ENCODE results near the gene SFN. TPM values are rescaled to one million over a fixed set of nuclear protein-coding genes. Genes with fewer than 3 reads are reported as not detected.

The SFN gene
- total and polyA plus RNA-seq, 7 donors: 1.1 to 729 (median 209) TPM; not detected in 2

DNA sequence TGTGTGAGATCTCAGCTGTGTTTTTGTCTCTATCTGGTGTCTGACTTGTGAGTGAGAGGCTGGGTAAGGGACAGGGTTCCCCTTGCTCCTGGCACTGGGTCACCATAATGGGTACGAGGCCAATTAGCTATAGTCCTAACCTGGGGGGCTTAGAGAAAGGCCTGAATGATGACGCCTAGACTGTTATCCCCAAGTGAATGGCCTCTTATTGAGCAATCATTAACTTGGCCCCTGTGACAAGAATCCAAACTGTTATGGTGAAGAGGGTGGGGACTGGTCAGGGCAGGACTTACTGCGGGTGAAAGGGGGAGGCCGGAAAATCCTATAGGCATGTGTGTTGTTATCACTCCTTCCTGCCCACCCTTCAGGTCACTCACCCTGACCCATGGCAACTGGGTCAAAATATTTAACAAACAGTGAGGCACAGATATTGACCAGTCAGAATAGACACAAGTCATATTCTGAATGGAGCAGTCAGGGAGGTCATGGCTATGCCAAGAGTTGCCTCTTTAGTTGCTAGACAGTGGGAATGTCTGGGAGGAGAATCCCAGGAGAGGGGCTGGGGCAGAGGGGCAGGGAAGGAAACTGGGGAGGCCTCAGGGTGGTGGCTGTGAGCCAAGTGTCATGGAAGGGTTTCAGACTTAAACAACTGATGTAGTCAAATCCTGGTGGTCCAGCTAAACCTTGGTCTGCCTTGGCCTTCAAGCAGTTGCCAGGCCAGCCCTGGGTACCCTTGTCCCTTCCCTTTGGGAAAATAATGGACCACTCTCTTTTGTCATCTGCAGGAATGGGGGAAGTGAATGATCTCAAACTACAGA is 47.6 kb downstream of the SFN start:
- intact Hi-C loops (cut with DNase I): no loop called here
- WGBS, 2 donors: 16 to 65% methylated on average over 4 of the region's 4 CpGs

DNA sequence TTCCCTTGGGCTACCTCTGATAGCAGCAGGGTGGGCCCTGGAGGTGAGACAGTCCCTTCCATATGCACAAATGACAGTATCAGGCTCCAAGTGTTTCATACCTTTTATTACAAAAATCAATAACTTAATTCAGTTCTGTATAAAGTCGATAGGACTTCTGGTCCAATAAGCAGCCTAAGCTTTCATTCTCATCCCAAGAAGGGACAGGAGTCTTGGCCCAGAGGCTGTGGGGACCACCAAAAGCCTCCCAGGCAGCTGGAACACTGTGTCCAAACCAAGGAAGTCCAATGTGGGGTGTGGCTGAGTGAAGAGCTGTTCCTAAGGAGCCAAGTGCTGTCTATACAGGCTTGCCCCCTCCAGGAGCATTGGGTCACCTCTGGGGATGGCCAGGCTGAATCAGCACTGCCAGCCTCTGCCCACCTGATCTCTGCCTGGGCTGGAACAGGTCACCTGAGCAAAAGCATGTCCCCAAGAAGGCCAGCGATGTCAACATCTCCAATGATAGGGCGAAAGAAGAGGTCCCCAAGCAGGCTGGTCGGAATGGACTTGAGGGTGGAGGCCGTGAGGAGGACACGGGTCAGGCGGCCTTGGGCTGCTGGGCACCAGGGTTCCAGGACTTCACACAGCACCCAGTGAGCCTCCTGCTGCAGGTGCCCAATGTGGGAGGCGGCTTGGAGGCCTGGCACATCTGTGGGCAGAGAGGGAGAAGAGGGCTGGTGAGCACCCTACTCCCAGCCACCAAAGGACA is 48.6 kb downstream of the SFN start:
- H3K4me1 ChIP-seq: no peaks in the 10 kb centered on the region

More for the DNA sequence above, 47.6 kb downstream of the SFN start:
- TF ChIP-seq CTCF (IDR thresholded peaks at IDR 0.05): no peak
- Histone ChIP-seq H3K36me3 (no peaks in the 10 kb centered on the region), H3K4me3 (no peak overlapping the region), H3K27ac (no peak overlapping the region), H3K9me3 (no peaks in the 10 kb centered on the region), H3K27me3 (no peaks in the 10 kb centered on the region), H3K4me1 (no peaks in the 10 kb centered on the region)
- no peak for DNase-seq

DNA sequence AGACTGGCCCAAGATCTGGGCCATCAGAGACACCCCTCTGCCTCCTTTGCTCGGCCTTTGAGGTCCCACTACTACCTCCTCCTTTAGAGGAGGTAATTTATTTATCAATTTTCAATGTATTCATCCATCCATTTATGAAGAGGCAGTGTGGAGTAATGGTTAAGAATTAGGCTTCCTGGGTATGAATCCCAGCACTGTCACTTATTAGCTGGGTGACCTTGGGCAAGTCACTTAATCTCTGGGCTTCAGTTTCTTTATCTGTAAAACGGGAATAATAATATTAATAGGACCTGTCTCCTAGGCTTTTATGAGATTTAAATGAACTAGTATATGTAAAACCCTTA is 49.2 kb downstream of the SFN start:
- DNase-seq: no peak
- no peaks in the 10 kb centered on the region for H3K36me3 ChIP-seq
- no peak overlapping the region for H3K27ac ChIP-seq
- no peaks in the 10 kb centered on the region for H3K4me1 ChIP-seq
- intact Hi-C loops (cut with DNase I): no loop called here
- H3K9me3 ChIP-seq: no peaks in the 10 kb centered on the region
- no peaks in the 10 kb centered on the region for H3K27me3 ChIP-seq
- TF ChIP-seq EP300 (IDR thresholded peaks at IDR 0.05) (no peak), POLR2AphosphoS5 (IDR thresholded peaks at IDR 0.05) (no peak), CTCF (IDR thresholded peaks at IDR 0.05) (no peak), POLR2A (IDR thresholded peaks at IDR 0.05) (no peak)
- 48 to 69% methylated on average over 2 of the region's 2 CpGs for WGBS, 2 donors
- H3K4me3 ChIP-seq: no peak overlapping the region

More for the DNA sequence above, 48.6 kb downstream of the SFN start:
- H3K27me3 ChIP-seq: no peaks in the 10 kb centered on the region
- DNase-seq: no peak
- no peak overlapping the region for H3K27ac ChIP-seq
- no peaks in the 10 kb centered on the region for H3K9me3 ChIP-seq
- intact Hi-C loops (cut with DNase I): no loop called here
- no peaks in the 10 kb centered on the region for H3K36me3 ChIP-seq
- 90 to 91% methylated on average over 8 of the region's 8 CpGs for WGBS, 2 donors
- TF ChIP-seq POLR2A (IDR thresholded peaks at IDR 0.05) (no peak), POLR2AphosphoS5 (IDR thresholded peaks at IDR 0.05) (no peak), EP300 (IDR thresholded peaks at IDR 0.05) (no peak), CTCF (IDR thresholded peaks at IDR 0.05) (no peak)
- no peak overlapping the region for H3K4me3 ChIP-seq

- no peak overlapping the region for H3K27ac ChIP-seq
- intact Hi-C loops (cut with DNase I): no loop called here
- 36 to 65% methylated on average over 5 of the region's 5 CpGs for WGBS, 2 donors
- no peak overlapping the region for H3K4me3 ChIP-seq
- no peak for DNase-seq
- H3K27me3 ChIP-seq: no peaks in the 10 kb centered on the region
- H3K36me3 ChIP-seq: no peaks in the 10 kb centered on the region
- TF ChIP-seq EP300 (IDR thresholded peaks at IDR 0.05) (no peak), POLR2AphosphoS5 (IDR thresholded peaks at IDR 0.05) (no peak), CTCF (IDR thresholded peaks at IDR 0.05) (no peak), POLR2A (IDR thresholded peaks at IDR 0.05) (no peak)
- no peaks in the 10 kb centered on the region for H3K9me3 ChIP-seq
- no peaks in the 10 kb centered on the region for H3K4me1 ChIP-seq
Observed at GRCh38 chr1:26913389-26913753, 50.4 kb downstream of the SFN start.

Small RNA genes lying within 50 kb of the gene (small RNA-seq; reads per million reads assigned to genes)
- gene RN7SL165P: 0 reads per million in 3 donors

Other genes with a start within 250 kb of the SFN start
- gene ARID1A, start 167.1 kb upstream of the SFN start, total RNA-seq: 10 to 100 TPM; 20.7 to 47.1 (median 24.7) TPM
- gene ARID1A, start 167.1 kb upstream of the SFN start, polyA plus RNA-seq: 10 to 100 TPM in 2 of 3 donors, 1 to 10 TPM in 1; 7.2 to 36.7 (median 11.1) TPM
- gene PIGV, start 75.2 kb upstream of the SFN start, total RNA-seq: 10 to 100 TPM in 3 of 4 donors, 1 to 10 TPM in 1; 9.6 to 24.9 (median 14.1) TPM
- 10 to 100 TPM in 1 of 3 donors, 1 to 10 TPM in 2; 5.1 to 12.1 (median 7.2) TPM for gene PIGV, start 75.2 kb upstream of the SFN start, polyA plus RNA-seq
- gene ZDHHC18, start 36.5 kb upstream of the SFN start, total RNA-seq: 10 to 100 TPM in 2 of 4 donors, 1 to 10 TPM in 2; 7.5 to 13.6 (median 10.7) TPM
- 10 to 100 TPM; 12.0 to 19.4 (median 17.5) TPM for gene ZDHHC18, start 36.5 kb upstream of the SFN start, polyA plus RNA-seq
- 10 to 100 TPM in 1 of 4 donors, 1 to 10 TPM in 3; 7.4 to 11.0 (median 9.8) TPM for gene GPN2, start 27.1 kb downstream of the SFN start, total RNA-seq
- gene GPN2, start 27.1 kb downstream of the SFN start, polyA plus RNA-seq: 10 to 100 TPM; 12.0 to 18.6 (median 18.5) TPM
- 1 to 10 TPM; 6.6 to 9.7 (median 7.5) TPM for gene GPATCH3, start 37.3 kb downstream of the SFN start, total RNA-seq
- gene GPATCH3, start 37.3 kb downstream of the SFN start, polyA plus RNA-seq: 10 to 100 TPM; 12.0 to 14.3 (median 12.8) TPM
- not detected for gene NR0B2, start 50.8 kb downstream of the SFN start, total RNA-seq
- under 1 TPM in 1 of 3 donors, not detected in 2; 0.82 TPM for gene NR0B2, start 50.8 kb downstream of the SFN start, polyA plus RNA-seq
- gene NUDC, start 58.6 kb downstream of the SFN start, total RNA-seq: 10 to 100 TPM; 51.9 to 82.1 (median 59.9) TPM
- 10 to 100 TPM; 28.4 to 67.6 (median 38.4) TPM for gene NUDC, start 58.6 kb downstream of the SFN start, polyA plus RNA-seq
- gene KDF1, start 97.3 kb downstream of the SFN start, total RNA-seq: not detected
- gene KDF1, start 97.3 kb downstream of the SFN start, polyA plus RNA-seq: 10 to 100 TPM; 15.0 to 26.8 (median 20.4) TPM
- 10 to 100 TPM; 15.5 to 29.6 (median 20.2) TPM for gene TRNP1, start 130.5 kb downstream of the SFN start, total RNA-seq
- 10 to 100 TPM in 1 of 3 donors, 1 to 10 TPM in 2; 3.0 to 10.8 (median 4.3) TPM for gene TRNP1, start 130.5 kb downstream of the SFN start, polyA plus RNA-seq
- gene TENT5B, start 149.7 kb downstream of the SFN start, total RNA-seq: 100 to 1,000 TPM in 2 of 4 donors, 10 to 100 TPM in 2; 24.0 to 111 (median 86.4) TPM
- gene TENT5B, start 149.7 kb downstream of the SFN start, polyA plus RNA-seq: 1 to 10 TPM in 1 of 3 donors, under 1 TPM in 1, not detected in 1; 0.60 to 5.7 TPM

Data from sigmoid colon (tissue), 7 donors.